ENCODE measurements around the gene KLF18.

The KLF18 gene

GRCh38 chr1:44134071-44134920 is 7.1 kb downstream of the KLF18 start:
- TF ChIP-seq CTCF (IDR thresholded peaks at IDR 0.05) = no peak
- Histone ChIP-seq H3K27ac (no peak overlapping the region), H3K27me3 (peaks cover 5% of the 10 kb centered on the region), H3K4me3 (ENCODE audit: low read depth in 1 of 2, low read length in 1 of 2) (no peak overlapping the region), H3K9me3 (no peaks in the 10 kb centered on the region), H3K36me3 (no peaks in the 10 kb centered on the region), H3K4me1 (ENCODE audit: control insufficient read depth in 1 of 2, insufficient read depth in 1 of 2, low read depth in 1 of 2, low read length in 1 of 2) (no peaks in the 10 kb centered on the region)

- no peaks in the 10 kb centered on the region for H3K4me1 ChIP-seq (ENCODE audit: control insufficient read depth in 1 of 2, insufficient read depth in 1 of 2, low read depth in 1 of 2, low read length in 1 of 2)
- peaks cover 5% of the 10 kb centered on the region for H3K27me3 ChIP-seq
- no peak overlapping the region for H3K27ac ChIP-seq
- H3K36me3 ChIP-seq = no peaks in the 10 kb centered on the region
- no peak for TF ChIP-seq CTCF (IDR thresholded peaks at IDR 0.05)
- H3K4me3 ChIP-seq (ENCODE audit: low read depth in 1 of 2, low read length in 1 of 2) = no peak overlapping the region
- H3K9me3 ChIP-seq = no peaks in the 10 kb centered on the region
Measured at GRCh38 chr1:44131411-44131810, 10.0 kb downstream of the KLF18 start.

- Histone ChIP-seq H3K27ac (no peak overlapping the region), H3K27me3 (no peaks in the 10 kb centered on the region), H3K4me3 (ENCODE audit: low read depth in 1 of 2, low read length in 1 of 2) (no peak overlapping the region), H3K4me1 (ENCODE audit: control insufficient read depth in 1 of 2, insufficient read depth in 1 of 2, low read depth in 1 of 2, low read length in 1 of 2) (no peaks in the 10 kb centered on the region), H3K9me3 (no peaks in the 10 kb centered on the region), H3K36me3 (no peaks in the 10 kb centered on the region)
- no peak for TF ChIP-seq CTCF (IDR thresholded peaks at IDR 0.05)
Measured at GRCh38 chr1:44129616-44130500, 11.6 kb downstream of the KLF18 start.

GRCh38 chr1:44120398-44120949 is 21.0 kb downstream of the KLF18 start:
- TF ChIP-seq CTCF (IDR thresholded peaks at IDR 0.05) = no peak
- peaks cover 3% of the 10 kb centered on the region for H3K27me3 ChIP-seq
- H3K4me3 ChIP-seq (ENCODE audit: low read depth in 1 of 2, low read length in 1 of 2) = no peak overlapping the region
- H3K9me3 ChIP-seq = no peaks in the 10 kb centered on the region
- no peaks in the 10 kb centered on the region for H3K4me1 ChIP-seq (ENCODE audit: control insufficient read depth in 1 of 2, insufficient read depth in 1 of 2, low read depth in 1 of 2, low read length in 1 of 2)
- H3K27ac ChIP-seq = no peak overlapping the region
- no peaks in the 10 kb centered on the region for H3K36me3 ChIP-seq

- Histone ChIP-seq H3K9me3 (no peaks in the 10 kb centered on the region), H3K36me3 (no peaks in the 10 kb centered on the region), H3K4me1 (ENCODE audit: control insufficient read depth in 1 of 2, insufficient read depth in 1 of 2, low read depth in 1 of 2, low read length in 1 of 2) (no peaks in the 10 kb centered on the region), H3K4me3 (ENCODE audit: low read depth in 1 of 2, low read length in 1 of 2) (no peak overlapping the region), H3K27ac (no peak overlapping the region), H3K27me3 (peaks cover 3% of the 10 kb centered on the region)
- TF ChIP-seq CTCF (IDR thresholded peaks at IDR 0.05) = no peak
Measured at GRCh38 chr1:44119525-44119924, 21.9 kb downstream of the KLF18 start.
